RWPE2 (cell line): ENCODE measurements around the gene STX16.
"Not testable (repeated sequence)": the region's sequence is repeated elsewhere in the genome, so short reads cannot be mapped to it uniquely, and the experiment has no call there.

Source experiments
- ATAC-seq: fragments of 200-7000 bp; cut with Tn5 transposase; 3 replicates; pipeline ENCODE4 v1.9.1; 2021; ENCODE audit warnings: low read depth
- DNase-seq: peaks from one replicate; pipeline ENCODE4 v3.0.0-alpha.2; 2020; ENCODE audit warnings: low spot score
- H3K27ac ChIP-seq: fragments of 450-650 bp; 2 replicates; pipeline ENCODE4 v1.5.1; 2017; ENCODE audit warnings: mild to moderate bottlenecking; ENCODE audit not compliant: poor library complexity, severe bottlenecking
- H3K27me3 ChIP-seq: fragments of 250-450 bp; sonication (Bioruptor Pico); 2 replicates; pipeline ENCODE4 v1.5.1; 2021; ENCODE audit warnings: mild to moderate bottlenecking, moderate library complexity; ENCODE audit not compliant: insufficient read depth, poor library complexity, severe bottlenecking
- H3K36me3 ChIP-seq: fragments of 250-450 bp; sonication (Bioruptor Pico); 2 replicates; pipeline ENCODE4 v1.5.1; 2020; ENCODE audit warnings: low read depth, mild to moderate bottlenecking, moderate library complexity
- H3K4me1 ChIP-seq: fragments of 250-450 bp; sonication (Bioruptor Pico); 2 replicates; pipeline ENCODE4 v1.5.1; 2021; ENCODE audit warnings: mild to moderate bottlenecking, moderate library complexity; ENCODE audit not compliant: insufficient read depth, poor library complexity, severe bottlenecking
- H3K4me3 ChIP-seq: fragments of 250-450 bp; sonication (Bioruptor Pico); 2 replicates; pipeline ENCODE4 v1.5.1; 2021; ENCODE audit warnings: mild to moderate bottlenecking, moderate library complexity; ENCODE audit not compliant: severe bottlenecking
- H3K9me3 ChIP-seq: fragments of 250-450 bp; sonication (Bioruptor Pico); 2 replicates; pipeline ENCODE4 v1.5.1; 2021; ENCODE audit warnings: mild to moderate bottlenecking, moderate library complexity; ENCODE audit not compliant: severe bottlenecking
- TF ChIP-seq, protein P1 (sequence below): fragments of 450-650 bp; IDR thresholded peaks from one replicate; pipeline ENCODE4 v1.5.1; 2017; ENCODE audit warnings: mild to moderate bottlenecking, moderate library complexity; ENCODE audit not compliant: poor library complexity, severe bottlenecking

Gene STX16

GRCh38 chr20:58723628-58723984, 72.5 kb downstream of the STX16 start:
- H3K27ac ChIP-seq = no peak overlapping the region
- no peak for ATAC-seq
- no peak overlapping the region for H3K4me3 ChIP-seq
- H3K4me1 ChIP-seq = no peaks in the 10 kb centered on the region
- TF ChIP-seq, protein P1, sequence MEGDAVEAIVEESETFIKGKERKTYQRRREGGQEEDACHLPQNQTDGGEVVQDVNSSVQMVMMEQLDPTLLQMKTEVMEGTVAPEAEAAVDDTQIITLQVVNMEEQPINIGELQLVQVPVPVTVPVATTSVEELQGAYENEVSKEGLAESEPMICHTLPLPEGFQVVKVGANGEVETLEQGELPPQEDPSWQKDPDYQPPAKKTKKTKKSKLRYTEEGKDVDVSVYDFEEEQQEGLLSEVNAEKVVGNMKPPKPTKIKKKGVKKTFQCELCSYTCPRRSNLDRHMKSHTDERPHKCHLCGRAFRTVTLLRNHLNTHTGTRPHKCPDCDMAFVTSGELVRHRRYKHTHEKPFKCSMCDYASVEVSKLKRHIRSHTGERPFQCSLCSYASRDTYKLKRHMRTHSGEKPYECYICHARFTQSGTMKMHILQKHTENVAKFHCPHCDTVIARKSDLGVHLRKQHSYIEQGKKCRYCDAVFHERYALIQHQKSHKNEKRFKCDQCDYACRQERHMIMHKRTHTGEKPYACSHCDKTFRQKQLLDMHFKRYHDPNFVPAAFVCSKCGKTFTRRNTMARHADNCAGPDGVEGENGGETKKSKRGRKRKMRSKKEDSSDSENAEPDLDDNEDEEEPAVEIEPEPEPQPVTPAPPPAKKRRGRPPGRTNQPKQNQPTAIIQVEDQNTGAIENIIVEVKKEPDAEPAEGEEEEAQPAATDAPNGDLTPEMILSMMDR = no peak
- H3K27me3 ChIP-seq = peaks cover 74% of the 10 kb centered on the region
- no peaks in the 10 kb centered on the region for H3K9me3 ChIP-seq
- no peak for DNase-seq
- no peaks in the 10 kb centered on the region for H3K36me3 ChIP-seq

- H3K36me3 ChIP-seq, H3K4me3 ChIP-seq, DNase-seq, H3K4me1 ChIP-seq, ATAC-seq, H3K27ac ChIP-seq, H3K9me3 ChIP-seq: not testable (repeated sequence)
- H3K27me3 ChIP-seq = peaks cover 77% of the 10 kb centered on the region
These were observed 75.1 kb downstream of the STX16 start for GRCh38 chr20:58726156-58726555.
